LNCAP (cell line): ENCODE data around the gene GATA3.

Experiments
- TF ChIP-seq, protein P1 (sequence below): fragments of 450-650 bp; IDR thresholded peaks from 2 replicates; pipeline ENCODE4 v1.5.1; 2017; ENCODE audit warnings: mild to moderate bottlenecking

Gene GATA3

GRCh38 chr10:8056378-8056777 is 1.9 kb downstream of the GATA3 start:
- TF ChIP-seq, protein P1, sequence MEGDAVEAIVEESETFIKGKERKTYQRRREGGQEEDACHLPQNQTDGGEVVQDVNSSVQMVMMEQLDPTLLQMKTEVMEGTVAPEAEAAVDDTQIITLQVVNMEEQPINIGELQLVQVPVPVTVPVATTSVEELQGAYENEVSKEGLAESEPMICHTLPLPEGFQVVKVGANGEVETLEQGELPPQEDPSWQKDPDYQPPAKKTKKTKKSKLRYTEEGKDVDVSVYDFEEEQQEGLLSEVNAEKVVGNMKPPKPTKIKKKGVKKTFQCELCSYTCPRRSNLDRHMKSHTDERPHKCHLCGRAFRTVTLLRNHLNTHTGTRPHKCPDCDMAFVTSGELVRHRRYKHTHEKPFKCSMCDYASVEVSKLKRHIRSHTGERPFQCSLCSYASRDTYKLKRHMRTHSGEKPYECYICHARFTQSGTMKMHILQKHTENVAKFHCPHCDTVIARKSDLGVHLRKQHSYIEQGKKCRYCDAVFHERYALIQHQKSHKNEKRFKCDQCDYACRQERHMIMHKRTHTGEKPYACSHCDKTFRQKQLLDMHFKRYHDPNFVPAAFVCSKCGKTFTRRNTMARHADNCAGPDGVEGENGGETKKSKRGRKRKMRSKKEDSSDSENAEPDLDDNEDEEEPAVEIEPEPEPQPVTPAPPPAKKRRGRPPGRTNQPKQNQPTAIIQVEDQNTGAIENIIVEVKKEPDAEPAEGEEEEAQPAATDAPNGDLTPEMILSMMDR, result no peak

- TF ChIP-seq, protein P1, result no peak
Measured at GRCh38 chr10:8056871-8057331, 2.4 kb downstream of the GATA3 start.

GRCh38 chr10:8057636-8058273 is 3.3 kb downstream of the GATA3 start:
- TF ChIP-seq, protein P1, result no peak

DNA sequence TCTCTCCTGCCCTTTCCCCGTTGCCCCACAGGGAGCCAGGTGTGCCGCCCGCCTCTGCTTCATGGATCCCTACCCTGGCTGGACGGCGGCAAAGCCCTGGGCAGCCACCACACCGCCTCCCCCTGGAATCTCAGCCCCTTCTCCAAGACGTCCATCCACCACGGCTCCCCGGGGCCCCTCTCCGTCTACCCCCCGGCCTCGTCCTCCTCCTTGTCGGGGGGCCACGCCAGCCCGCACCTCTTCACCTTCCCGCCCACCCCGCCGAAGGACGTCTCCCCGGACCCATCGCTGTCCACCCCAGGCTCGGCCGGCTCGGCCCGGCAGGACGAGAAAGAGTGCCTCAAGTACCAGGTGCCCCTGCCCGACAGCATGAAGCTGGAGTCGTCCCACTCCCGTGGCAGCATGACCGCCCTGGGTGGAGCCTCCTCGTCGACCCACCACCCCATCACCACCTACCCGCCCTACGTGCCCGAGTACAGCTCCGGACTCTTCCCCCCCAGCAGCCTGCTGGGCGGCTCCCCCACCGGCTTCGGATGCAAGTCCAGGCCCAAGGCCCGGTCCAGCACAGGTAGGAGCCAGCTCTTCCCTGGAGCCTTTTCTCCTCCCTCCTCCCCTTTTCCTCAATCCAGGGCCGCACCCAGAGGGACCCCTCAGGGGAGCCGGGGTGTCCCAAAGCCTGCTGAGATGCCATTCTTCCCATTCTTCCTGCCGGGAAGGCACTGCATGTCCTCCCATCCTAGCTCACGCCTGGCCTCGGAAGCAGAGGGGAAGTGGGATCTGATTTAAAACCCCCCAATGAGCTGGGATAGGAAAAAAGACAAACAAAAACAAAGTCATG is 4.0 kb downstream of the GATA3 start:
- TF ChIP-seq, protein P1, result no peak

- TF ChIP-seq, protein P1, result no peak
Measured at GRCh38 chr10:8059191-8059936, 4.9 kb downstream of the GATA3 start.

GRCh38 chr10:8060010-8060703 is 5.7 kb downstream of the GATA3 start:
- TF ChIP-seq, protein P1, result no peak

DNA sequence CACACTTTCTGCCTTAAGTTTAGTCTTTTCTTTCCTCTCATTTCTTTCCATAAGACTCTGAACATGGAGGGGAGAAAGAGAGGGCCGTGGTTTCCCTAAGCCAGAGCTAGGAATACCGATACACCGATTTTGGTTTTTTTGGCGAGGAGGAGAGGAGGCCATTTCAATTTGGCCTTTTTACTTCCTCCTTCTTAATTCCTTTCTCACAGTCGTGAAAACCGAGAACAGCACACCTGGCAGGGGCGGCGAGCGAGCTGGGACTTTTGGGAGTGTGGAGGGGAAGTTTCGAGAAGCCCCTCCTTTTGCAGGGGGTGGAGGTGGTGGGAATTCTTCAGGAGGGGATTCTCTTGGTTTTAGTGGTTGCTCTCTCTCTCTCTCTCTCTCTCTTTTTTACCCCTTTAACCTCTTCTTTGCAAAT is 6.2 kb downstream of the GATA3 start:
- TF ChIP-seq, protein P1, result no peak
